Activated CD4-positive, alpha-beta T cell treated with anti-CD3 and anti-CD28 coated beads, Interleukin-10, Interleukin-2, amounts not matched to agents 100 ng/mL and 50 ng/mL, durations not matched to agents 16 hours and 8 hours (primary cell): ENCODE measurements around the gene YPEL2.

Experiments used
- DNase-seq: peaks from one replicate; pipeline ENCODE4 v3.0.0-alpha.2; 2020

YPEL2 gene

DNA sequence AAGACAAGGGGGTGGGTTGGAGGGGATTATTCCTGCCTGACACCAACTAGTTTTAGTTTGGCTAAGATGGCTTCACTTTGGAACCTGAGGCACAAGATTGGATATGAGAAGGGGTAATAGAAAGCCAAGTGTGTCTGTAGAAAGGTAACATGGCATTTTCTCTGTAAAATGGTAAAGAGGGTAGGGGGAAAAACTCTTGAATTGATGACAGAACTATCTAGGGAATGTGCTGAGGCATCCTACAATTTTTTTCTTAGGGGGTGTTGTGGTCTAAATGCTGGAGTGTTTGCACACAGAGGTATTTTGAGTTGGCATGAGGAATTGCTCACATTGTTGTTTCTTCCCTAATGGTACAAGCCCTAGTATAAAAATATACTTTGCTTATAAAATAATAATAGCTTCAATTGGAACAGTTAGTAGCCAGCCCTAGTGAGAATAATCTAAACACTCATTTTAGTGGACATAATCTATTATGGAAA lies 25.8 kb downstream of the YPEL2 start:
- no peak for DNase-seq

- peak; percentile 31 for DNase-seq
Observed at GRCh38 chr17:59357929-59358328, 26.5 kb downstream of the YPEL2 start.

GRCh38 chr17:59361386-59361785 lies 29.9 kb downstream of the YPEL2 start:
- peak; percentile 80 for DNase-seq

DNA sequence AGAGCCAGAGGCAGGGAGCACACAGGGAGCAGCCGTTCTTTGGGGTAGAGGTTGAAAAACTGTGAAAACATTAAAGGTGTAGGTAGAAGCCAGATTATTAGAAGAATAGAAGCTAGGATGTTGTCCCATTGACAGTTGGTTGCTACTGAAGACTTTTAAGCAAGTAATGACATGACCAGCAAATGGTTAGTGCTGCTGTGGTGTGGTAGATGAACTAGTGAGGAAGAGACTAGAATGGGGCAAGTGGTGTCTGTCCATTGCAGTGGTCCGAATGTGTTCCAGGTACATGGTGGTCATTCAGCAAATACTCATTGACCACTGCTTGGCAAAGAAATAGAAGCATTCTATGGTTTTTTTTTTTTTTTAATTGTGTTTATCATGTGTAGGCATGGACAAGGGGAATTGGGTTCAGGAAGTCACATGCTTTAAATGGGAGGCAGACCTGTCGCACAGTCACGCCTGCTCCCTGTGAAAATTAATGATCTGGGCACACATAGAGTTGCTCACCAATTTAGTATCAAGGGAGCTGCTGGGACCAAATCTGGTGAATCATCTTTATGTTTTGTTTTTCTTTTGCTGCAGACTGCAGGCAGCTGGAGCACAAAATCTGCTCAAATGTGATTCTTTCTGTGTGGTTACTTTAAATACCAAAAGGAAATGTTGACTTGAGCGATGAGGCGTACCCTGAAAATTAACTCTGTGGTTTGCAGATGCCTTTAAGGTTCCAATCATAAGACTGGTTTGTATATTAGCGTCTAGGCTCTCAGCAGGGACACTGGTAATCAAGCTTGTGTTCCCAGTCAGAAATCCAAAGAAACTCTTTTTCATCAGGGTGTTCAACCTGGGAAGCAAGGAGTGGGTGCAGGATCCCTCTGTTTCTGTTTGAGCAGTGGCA lies 30.7 kb downstream of the YPEL2 start:
- DNase-seq, result peak; percentile 77

DNA sequence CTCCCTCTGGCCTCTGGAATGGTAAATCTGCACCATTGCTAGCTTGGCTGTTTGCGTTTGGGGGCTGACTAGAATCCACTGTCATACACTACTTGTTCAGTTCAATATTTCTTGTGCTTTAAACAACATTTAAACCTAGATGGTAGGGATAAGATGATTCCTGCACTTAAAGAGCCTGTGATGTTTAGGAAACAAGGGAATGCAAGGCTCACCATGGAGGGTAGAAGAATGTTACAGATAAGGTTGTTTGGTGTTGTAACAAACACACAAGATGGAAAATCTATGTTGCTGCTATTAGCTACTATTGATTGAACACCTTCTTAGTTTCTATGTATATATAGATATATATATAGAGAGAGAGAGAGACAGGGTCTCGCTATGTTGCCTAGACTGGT lies 31.4 kb downstream of the YPEL2 start:
- no peak for DNase-seq

- no peak for DNase-seq
Observed at GRCh38 chr17:59365383-59365981, 34.0 kb downstream of the YPEL2 start.

- DNase-seq, result no peak
Observed at GRCh38 chr17:59366040-59366757, 34.7 kb downstream of the YPEL2 start.

GRCh38 chr17:59366773-59367656 lies 35.6 kb downstream of the YPEL2 start:
- no peak for DNase-seq

DNA sequence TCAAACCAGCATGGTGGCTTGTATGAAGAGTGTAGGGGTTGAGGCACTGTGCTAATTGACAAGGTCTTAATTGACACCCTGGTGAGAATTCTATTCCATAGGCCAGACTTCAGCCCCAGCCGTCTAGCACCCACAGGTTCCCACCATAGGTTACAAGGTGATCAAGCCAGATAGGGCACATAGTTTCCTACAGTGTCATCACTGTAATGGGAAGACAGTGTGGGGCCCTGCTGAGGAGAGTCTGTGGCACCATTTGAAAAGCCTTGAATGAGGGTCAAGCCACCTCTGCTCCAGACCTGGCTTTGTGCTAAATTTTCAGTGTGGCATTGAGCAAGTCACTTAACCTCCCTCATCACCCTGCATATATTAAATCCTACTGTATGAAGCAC lies 36.2 kb downstream of the YPEL2 start:
- DNase-seq, result no peak

GRCh38 chr17:59368218-59368857 lies 36.9 kb downstream of the YPEL2 start:
- no peak for DNase-seq

DNA sequence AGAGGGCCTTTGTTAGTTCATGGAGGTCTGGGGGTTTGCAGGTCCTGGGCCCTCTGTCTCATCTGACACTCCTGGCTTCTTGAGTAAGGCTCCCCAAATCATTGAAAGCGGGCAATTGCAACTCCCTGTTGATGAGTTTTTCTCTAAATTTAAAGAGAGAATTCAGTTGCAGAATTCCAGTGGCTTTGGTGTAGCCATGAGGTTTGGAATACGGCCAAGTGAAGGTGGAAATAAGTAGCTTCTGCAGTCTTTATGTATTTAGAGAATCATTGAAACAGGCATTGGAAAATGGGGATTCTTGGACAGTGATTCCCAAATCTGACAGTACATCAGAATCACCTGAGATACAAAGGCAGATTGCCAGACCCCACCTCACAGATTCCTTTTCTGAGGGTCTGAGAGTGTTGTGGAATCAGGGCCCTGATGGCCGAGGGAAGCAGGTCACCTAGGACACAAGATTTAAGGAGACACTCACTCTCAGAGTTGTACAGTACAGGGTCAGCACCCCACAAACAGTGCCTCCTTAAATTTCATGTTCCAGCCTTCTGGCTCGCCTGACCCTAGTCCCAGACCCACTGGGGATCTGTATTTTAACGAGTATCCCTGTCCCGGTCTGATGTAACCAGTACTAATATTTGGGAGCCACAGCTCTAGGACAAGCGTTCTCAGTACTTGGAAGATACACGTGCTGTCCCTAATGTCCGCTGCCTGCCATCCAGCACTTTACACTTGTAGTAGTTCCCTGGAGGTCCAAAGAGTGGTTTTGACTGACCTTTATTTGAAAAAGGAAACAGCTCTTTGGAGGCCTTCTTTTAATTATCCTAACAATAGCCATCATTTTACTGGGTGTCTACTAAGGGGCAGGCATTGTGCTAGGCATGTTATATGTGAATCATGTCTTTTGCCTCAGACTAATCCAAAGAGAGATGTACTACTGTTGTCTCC lies 37.8 kb downstream of the YPEL2 start:
- no peak for DNase-seq

- DNase-seq, result no peak
Observed at GRCh38 chr17:59370593-59371299, 39.3 kb downstream of the YPEL2 start.

- no peak for DNase-seq
Observed at GRCh38 chr17:59371416-59372100, 40.1 kb downstream of the YPEL2 start.

GRCh38 chr17:59372138-59372751 lies 40.8 kb downstream of the YPEL2 start:
- DNase-seq, result no peak

DNA sequence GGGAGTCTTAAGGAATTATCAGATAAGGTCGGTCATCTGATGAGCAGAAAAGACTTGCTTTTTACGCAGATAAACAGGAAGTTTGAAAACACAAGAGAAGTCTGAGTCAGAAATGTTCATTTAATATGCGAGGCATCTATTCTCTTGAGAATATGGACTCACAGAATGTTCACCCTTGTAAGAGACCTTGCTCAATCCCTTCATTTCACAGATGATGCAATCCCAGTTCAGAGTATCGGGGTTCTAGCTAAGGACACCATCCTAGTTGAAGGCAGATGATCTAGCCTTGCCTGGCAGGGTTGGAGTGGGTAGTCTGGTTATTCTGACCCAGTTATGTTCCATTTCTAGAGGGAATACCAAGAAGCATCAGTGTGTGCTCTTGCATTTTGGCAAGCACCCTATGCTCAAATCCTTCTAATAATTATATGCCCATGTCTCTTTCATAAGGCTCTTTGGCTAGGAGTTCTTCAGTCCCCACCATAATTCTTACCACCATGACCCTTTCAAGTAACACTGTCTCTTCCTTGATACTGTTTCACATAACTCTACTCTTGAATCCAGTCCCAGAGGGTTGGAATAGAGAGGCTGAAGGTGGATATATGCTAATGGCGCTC lies 42.5 kb downstream of the YPEL2 start:
- DNase-seq, result peak; percentile 19

GRCh38 chr17:59374612-59375011 lies 43.2 kb downstream of the YPEL2 start:
- DNase-seq, result no peak

DNA sequence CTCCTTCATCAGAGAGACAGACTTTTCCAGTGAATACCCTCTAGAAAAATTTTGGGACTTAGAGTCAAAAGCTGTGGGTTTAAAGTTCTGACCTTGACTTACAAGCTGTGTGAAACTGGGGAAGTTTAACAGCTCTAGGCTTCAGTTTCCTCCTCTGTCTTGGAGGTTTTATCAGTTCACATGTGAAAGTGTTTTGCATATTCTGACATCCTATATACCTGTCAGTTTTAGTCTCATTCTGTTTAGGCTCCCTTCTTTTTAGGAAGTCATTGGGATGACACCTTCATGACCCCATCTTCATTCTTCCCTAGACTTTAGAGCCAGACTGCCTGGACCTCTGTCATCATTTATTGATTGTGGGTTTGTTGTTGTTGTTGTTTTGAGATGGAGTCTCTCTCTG lies 44.4 kb downstream of the YPEL2 start:
- DNase-seq, result no peak

DNA sequence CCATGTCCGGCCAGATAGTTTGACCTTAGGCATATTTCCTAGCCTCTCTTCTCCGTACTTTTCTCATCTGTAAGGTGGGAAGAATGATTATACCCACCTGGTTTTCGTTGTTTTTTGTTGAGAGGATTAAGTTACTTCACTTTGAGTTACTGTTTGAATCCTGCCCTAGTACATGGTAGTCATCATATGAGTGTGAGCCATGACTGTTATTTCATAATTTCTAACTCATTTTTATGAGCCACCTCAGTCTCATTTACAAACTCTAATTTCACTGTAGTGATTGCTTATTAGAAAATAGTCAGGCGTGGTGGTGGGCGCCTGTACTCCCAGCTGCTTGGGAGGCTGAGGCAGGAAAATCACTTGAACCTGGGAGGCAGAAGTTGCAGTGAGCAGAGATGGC lies 45.1 kb downstream of the YPEL2 start:
- DNase-seq, result no peak

DNA sequence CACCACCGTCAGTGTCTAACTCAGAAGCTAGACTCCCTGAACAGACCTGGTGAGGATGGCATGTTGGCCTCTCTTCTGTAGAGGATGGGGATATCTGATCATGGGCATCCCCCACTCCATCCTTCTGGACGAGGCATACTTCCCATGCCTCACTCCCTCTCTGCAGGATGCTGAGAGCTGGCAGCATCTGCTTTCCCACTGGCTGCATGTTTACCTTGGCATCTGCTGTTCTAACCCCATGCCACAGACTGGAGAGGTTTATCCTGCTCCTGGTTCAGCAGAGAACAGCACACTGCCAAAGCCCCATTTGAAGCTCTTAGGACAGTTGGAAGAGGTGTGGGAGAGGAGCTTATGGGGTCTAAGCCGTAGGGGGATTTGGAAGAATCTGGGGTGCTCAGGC lies 46.0 kb downstream of the YPEL2 start:
- DNase-seq, result no peak
